NT2/D1 (cell line): ENCODE measurements around the gene EHD1.

Experiments
- DNase-seq: peaks from one replicate; pipeline ENCODE4 v3.0.0-alpha.2; 2011; ENCODE audit warnings: low read depth, low spot score
- H3K27me3 ChIP-seq: 2 replicates; pipeline ENCODE4 v1.6.0; 2011; ENCODE audit warnings: mild to moderate bottlenecking; ENCODE audit not compliant: insufficient read length, insufficient read depth
- H3K36me3 ChIP-seq: 2 replicates; pipeline ENCODE4 v1.6.1; 2011; ENCODE audit warnings: mild to moderate bottlenecking, low read length, mixed read lengths; ENCODE audit not compliant: insufficient read depth, insufficient read length
- H3K4me1 ChIP-seq: 2 replicates; pipeline ENCODE4 v1.5.1; 2011; ENCODE audit not compliant: insufficient read depth, insufficient read length
- H3K4me3 ChIP-seq: 2 replicates; pipeline ENCODE4 v1.5.1; 2011; ENCODE audit warnings: low read depth; ENCODE audit not compliant: insufficient read length
- H3K9ac ChIP-seq: 2 replicates; pipeline ENCODE4 v1.6.0; 2011; ENCODE audit warnings: low read depth; ENCODE audit not compliant: insufficient read length
- H3K9me3 ChIP-seq: 2 replicates; pipeline ENCODE4 v1.5.1; 2011; ENCODE audit warnings: mild to moderate bottlenecking, low read length; ENCODE audit not compliant: insufficient read depth
- SUZ12 ChIP-seq: IDR thresholded peaks from 2 replicates; pipeline ENCODE4 v1.6.1; 2011; ENCODE audit not compliant: insufficient read length, insufficient read depth; ENCODE audit errors: extremely low read depth
- YY1 ChIP-seq: IDR thresholded peaks from 2 replicates; pipeline ENCODE4 v1.6.1; 2011; ENCODE audit not compliant: insufficient read length, insufficient read depth
- ZNF274 ChIP-seq: IDR thresholded peaks from 2 replicates; pipeline ENCODE4 v1.6.1; 2011; ENCODE audit warnings: mild to moderate bottlenecking, low read depth, low read length

EHD1 gene

DNA sequence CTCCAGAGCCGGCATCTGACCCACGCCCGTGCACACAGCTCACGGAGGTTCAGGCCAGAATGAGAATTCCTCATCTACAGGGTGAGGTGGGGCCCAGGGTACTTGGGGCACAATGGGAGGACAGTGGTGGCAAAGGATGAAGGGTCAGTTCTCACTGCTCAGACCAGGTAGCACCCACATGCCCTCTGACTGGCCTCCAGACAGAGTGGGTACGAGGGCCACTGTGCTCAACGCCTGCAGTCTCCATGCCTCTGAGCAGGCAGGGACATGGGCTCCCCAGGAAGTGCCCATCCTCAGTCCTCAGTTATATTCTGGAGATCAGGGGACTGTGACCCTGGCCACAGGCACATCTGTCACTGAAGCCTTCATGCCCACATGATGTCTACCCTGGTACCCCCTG lies 20.9 kb downstream of the EHD1 start:
- no peak overlapping the region for H3K4me3 ChIP-seq
- peaks cover 71% of the 10 kb centered on the region for H3K36me3 ChIP-seq
- H3K27me3 ChIP-seq, result no peaks in the 10 kb centered on the region
- DNase-seq, result no peak
- TF ChIP-seq SUZ12 (no peak), YY1 (no peak), ZNF274 (no peak)
- no peaks in the 10 kb centered on the region for H3K9me3 ChIP-seq
- H3K9ac ChIP-seq, result peak overlapping the region; percentile 21
- peaks cover 33% of the 10 kb centered on the region for H3K4me1 ChIP-seq

DNA sequence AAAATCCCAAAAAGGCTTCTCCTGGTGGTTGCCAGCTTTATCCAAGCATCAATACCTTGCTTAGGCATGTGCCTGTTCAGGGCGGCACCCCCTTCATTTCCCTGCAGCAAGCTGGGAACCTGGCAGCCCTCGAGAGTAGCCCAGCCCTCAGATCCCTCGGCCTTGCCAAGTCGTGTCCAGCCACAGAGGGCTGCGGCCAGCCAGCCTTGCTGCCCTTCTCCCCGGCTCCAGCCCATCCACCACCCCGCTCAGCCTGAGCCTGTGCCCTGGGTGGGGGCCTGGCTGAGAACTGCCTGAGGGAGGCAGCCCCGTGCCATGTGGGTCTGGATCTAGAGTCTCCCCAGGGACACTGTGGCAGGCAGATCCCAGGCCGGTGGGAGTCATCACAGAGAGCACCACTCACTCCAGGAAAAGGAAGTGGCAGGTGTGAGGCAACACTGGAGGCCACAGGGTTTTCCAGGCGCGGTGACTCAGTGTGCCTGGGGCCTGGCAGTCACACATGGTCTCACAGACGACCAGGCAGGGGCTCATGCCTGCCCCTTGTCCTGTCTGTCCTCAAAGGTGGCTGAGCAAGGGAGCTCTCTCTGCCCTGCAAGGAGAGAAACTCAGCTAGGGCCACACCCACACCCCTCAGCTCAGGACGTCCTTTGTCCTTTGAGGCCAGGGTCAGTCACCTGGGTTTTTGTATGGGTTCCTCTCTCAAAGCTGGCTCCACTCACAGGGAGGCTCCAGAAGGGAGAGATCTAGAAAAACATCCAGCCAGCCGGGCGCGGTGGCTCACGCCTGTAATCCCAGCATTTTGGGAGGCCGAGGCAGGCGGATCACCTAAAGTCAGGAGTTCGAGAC lies 21.8 kb downstream of the EHD1 start:
- no peak for TF ChIP-seq SUZ12
- no peak for TF ChIP-seq YY1
- TF ChIP-seq ZNF274, result no peak
- DNase-seq, result no peak
- Histone ChIP-seq H3K27me3 (no peaks in the 10 kb centered on the region), H3K9me3 (no peaks in the 10 kb centered on the region), H3K36me3 (peaks cover 78% of the 10 kb centered on the region), H3K4me1 (peaks cover 41% of the 10 kb centered on the region), H3K9ac (peak overlapping the region; percentile 9), H3K4me3 (no peak overlapping the region)

DNA sequence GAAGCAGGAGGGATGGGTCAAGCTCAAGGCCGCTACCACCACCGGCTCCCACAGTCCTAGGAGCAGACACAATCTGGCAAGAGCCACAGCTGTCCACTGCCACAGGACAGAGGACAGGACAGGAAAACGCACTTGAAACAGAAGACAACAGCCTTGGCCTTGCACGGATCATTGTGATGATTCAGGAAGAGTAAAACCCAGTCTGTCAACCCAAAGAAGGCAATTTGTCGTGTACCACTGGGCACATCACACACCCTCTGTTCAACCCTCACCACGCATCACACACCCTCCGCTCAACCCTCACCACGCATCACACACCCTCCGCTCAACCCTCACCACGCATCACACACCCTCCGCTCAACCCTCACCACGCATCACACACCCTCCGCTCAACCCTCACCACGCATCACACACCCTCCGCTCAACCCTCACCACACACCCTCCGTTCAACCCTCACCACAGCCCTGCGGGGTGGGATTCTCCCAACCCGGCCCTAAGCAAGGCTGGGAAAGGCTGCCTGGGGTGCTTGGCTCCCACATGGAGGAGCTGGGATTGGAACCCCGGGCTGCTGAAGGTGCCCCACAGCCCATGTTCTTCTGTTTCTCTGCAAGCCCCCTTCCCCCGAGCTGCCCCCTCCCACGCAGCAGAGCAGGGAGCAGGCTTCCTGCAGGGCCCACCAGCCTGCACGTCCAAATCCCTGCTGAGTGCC lies 22.7 kb downstream of the EHD1 start:
- DNase-seq, result no peak
- H3K9me3 ChIP-seq, result no peaks in the 10 kb centered on the region
- no peak overlapping the region for H3K4me3 ChIP-seq
- H3K36me3 ChIP-seq, result peaks cover 76% of the 10 kb centered on the region
- no peak overlapping the region for H3K9ac ChIP-seq
- peaks cover 49% of the 10 kb centered on the region for H3K4me1 ChIP-seq
- no peaks in the 10 kb centered on the region for H3K27me3 ChIP-seq
- TF ChIP-seq ZNF274, result no peak
- TF ChIP-seq YY1, result no peak
- no peak for TF ChIP-seq SUZ12

DNA sequence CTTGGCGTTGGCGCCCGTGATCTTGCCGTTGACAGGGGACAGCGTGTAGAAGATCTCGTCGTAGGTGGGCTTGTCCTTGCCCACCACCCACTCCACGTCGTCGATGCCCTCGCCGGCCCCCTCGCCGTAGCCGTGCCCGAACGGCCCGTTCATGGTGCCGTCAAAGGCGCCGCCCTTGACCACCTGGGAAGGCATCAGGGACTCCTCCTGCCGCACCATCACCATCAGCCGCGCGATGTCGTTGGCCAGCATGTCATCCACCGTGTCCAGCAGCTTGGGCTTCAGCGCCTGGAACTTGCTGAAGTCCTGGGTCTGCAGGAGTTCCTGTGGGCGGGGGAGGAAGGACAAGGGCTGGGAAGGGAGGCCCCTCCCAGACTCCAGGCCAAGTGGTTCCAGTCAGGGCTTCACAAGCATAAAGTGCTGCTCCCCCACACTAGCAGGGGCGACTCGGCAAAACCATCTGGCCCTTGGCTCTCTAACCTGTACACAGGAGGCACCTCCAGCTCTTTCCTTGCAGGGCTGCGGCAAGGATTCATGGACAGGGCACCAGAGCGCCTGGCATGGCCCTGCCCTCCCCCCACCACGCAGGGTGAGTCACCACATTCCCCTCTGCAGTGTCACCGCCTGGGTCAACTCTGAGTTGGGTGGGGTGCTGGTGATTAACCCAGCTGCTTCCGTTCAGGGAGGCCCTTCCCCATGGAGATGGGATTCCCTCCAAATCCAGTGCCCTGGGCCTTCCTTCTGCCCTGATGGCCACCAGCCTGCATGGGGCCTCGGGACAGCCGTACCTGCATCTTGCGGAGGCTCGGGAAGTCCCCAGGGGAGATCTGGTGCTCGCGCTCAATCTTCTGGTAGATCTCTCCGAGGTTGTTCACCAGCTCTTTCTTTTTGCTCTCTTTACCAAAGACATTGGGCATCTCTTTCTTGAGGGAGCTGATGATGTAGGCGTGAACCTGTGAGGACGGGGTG lies 23.6 kb downstream of the EHD1 start:
- DNase-seq, result no peak
- H3K27me3 ChIP-seq, result no peaks in the 10 kb centered on the region
- peaks cover 49% of the 10 kb centered on the region for H3K4me1 ChIP-seq
- no peak for TF ChIP-seq SUZ12
- TF ChIP-seq YY1, result no peak
- no peak for TF ChIP-seq ZNF274
- H3K4me3 ChIP-seq, result no peak overlapping the region
- peak overlapping the region; percentile 25 for H3K9ac ChIP-seq
- peaks cover 71% of the 10 kb centered on the region for H3K36me3 ChIP-seq
- no peaks in the 10 kb centered on the region for H3K9me3 ChIP-seq

DNA sequence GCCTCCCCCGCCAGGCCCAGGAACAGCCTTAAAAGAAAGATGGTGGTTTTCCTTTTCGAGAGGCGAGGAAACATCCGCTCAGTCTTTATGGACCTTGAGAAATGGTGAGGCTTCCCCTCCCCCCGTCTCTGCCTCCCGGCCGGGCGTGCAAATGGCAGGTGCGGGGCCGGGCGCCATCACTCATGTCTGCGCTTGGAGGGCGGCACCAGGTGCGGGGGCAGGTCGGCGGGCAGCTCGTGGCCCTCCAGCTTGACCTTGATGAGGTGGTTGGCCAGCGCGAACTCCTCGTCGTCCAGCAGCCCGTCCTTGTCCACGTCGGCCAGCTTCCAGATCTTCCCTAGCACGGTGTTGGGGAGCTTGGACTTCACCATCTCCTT lies 24.3 kb downstream of the EHD1 start:
- Histone ChIP-seq H3K27me3 (no peaks in the 10 kb centered on the region), H3K4me1 (peaks cover 49% of the 10 kb centered on the region), H3K4me3 (no peak overlapping the region), H3K9me3 (no peaks in the 10 kb centered on the region), H3K36me3 (peaks cover 65% of the 10 kb centered on the region), H3K9ac (no peak overlapping the region)
- DNase-seq, result no peak
- TF ChIP-seq YY1 (no peak), ZNF274 (no peak), SUZ12 (no peak)

DNA sequence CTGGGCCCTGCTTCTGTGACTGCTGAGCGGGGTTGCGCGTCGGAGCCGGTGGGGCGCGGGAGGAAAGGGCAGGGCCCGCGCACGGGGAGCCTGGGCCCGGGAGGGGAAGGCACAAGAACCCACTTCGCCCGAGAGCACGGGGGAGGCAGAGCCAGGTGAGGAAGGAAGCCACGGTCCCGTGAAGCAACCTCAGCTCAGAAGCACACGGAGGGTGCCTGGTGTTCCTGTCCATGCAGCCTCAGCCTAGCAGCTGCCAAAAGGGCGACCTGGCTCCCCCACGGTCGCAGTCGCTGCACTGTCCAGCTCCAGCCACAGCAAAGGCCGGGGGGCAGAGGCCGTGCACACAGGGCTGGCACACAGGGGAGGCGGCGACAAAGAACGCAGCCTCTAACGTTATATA lies 24.7 kb downstream of the EHD1 start:
- no peaks in the 10 kb centered on the region for H3K9me3 ChIP-seq
- H3K9ac ChIP-seq, result no peak overlapping the region
- no peaks in the 10 kb centered on the region for H3K27me3 ChIP-seq
- no peak for DNase-seq
- no peak overlapping the region for H3K4me3 ChIP-seq
- peaks cover 50% of the 10 kb centered on the region for H3K4me1 ChIP-seq
- peaks cover 60% of the 10 kb centered on the region for H3K36me3 ChIP-seq
- TF ChIP-seq SUZ12 (no peak), YY1 (no peak)
